Measurements from ENCODE around the gene EPS8. TPM values are rescaled to one million over a fixed set of nuclear protein-coding genes. Genes with fewer than 3 reads are reported as not detected.
A peak's percentile ranks its signal among the peaks of the same experiment; 100 is the strongest.

EPS8 gene
- total RNA-seq, 1 donor from 2014 or later, result 17.8 TPM

GRCh38 chr12:15735837-15736615 is 53.2 kb downstream of the EPS8 start:
- no peak for TF ChIP-seq CTCF (IDR thresholded peaks at IDR 0.05; ENCODE audit: insufficient read depth, low read length, poor library complexity, severe bottlenecking)
- no peak for DNase-seq (ENCODE audit: low read depth)
- Histone ChIP-seq H3K36me3 (ENCODE audit: control insufficient read depth, insufficient read depth, low read length) (peaks cover 1% of the 10 kb centered on the region), H3K4me3 (ENCODE audit: low read depth, low read length) (no peak overlapping the region), H3K27me3 (ENCODE audit: control insufficient read depth, insufficient read depth, low read length) (no peaks in the 10 kb centered on the region)

GRCh38 chr12:15733136-15733535 is 56.1 kb downstream of the EPS8 start:
- H3K36me3 ChIP-seq (ENCODE audit: control insufficient read depth, insufficient read depth, low read length), result no peaks in the 10 kb centered on the region
- H3K27me3 ChIP-seq (ENCODE audit: control insufficient read depth, insufficient read depth, low read length), result no peaks in the 10 kb centered on the region
- no peak for DNase-seq (ENCODE audit: low read depth)
- TF ChIP-seq CTCF (IDR thresholded peaks at IDR 0.05; ENCODE audit: insufficient read depth, low read length, poor library complexity, severe bottlenecking), result no peak
- H3K4me3 ChIP-seq (ENCODE audit: low read depth, low read length), result no peak overlapping the region

GRCh38 chr12:15732341-15733061 is 56.7 kb downstream of the EPS8 start:
- Histone ChIP-seq H3K27me3 (ENCODE audit: control insufficient read depth, insufficient read depth, low read length) (no peaks in the 10 kb centered on the region), H3K36me3 (ENCODE audit: control insufficient read depth, insufficient read depth, low read length) (no peaks in the 10 kb centered on the region), H3K4me3 (ENCODE audit: low read depth, low read length) (no peak overlapping the region)
- TF ChIP-seq CTCF (IDR thresholded peaks at IDR 0.05; ENCODE audit: insufficient read depth, low read length, poor library complexity, severe bottlenecking), result no peak
- DNase-seq (ENCODE audit: low read depth), result peak; percentile 90

- Histone ChIP-seq H3K4me3 (ENCODE audit: low read depth, low read length) (no peak overlapping the region), H3K36me3 (ENCODE audit: control insufficient read depth, insufficient read depth, low read length) (no peaks in the 10 kb centered on the region), H3K27me3 (ENCODE audit: control insufficient read depth, insufficient read depth, low read length) (no peaks in the 10 kb centered on the region)
- TF ChIP-seq CTCF (IDR thresholded peaks at IDR 0.05; ENCODE audit: insufficient read depth, low read length, poor library complexity, severe bottlenecking), result no peak
- DNase-seq (ENCODE audit: low read depth), result no peak
These were observed 57.2 kb downstream of the EPS8 start for GRCh38 chr12:15731940-15732339.

- no peak for TF ChIP-seq CTCF (IDR thresholded peaks at IDR 0.05; ENCODE audit: insufficient read depth, low read length, poor library complexity, severe bottlenecking)
- Histone ChIP-seq H3K27me3 (ENCODE audit: control insufficient read depth, insufficient read depth, low read length) (no peaks in the 10 kb centered on the region), H3K4me3 (ENCODE audit: low read depth, low read length) (no peak overlapping the region), H3K36me3 (ENCODE audit: control insufficient read depth, insufficient read depth, low read length) (no peaks in the 10 kb centered on the region)
- no peak for DNase-seq (ENCODE audit: low read depth)
These were observed 60.1 kb downstream of the EPS8 start for GRCh38 chr12:15729097-15729496.
